ENCODE results near the gene EHMT2.

DNA sequence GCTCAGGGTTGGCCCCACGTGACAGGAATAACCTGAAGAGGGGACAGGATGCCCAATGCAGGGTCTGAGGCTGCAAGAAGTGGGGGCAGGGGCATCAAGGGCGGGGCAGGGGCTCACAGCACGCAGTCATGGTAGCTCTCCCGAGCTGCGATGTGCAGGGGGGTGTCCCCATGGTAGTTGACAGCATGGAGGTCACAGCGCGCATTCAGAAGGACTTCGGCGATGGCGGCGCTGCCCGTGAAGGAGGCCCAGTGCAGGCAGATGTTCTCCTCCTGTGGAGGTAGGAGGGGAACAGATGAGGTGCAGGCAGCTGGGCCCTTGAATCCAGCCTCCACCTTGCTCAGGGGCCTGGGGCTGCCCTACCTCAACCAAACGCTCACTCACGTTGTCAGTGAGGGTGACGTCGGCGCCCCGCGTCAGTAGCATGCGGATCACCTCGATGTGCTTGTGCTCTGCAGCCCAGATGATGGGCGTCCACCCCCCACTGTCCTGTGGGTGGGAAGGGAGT lies 12.9 kb downstream of the EHMT2 start:
- no peak for TF ChIP-seq ZNF202 (tag by site-specific recombination; IDR thresholded peaks at IDR 0.05; ENCODE audit: borderline replicate concordance)
- TF ChIP-seq, protein P1, sequence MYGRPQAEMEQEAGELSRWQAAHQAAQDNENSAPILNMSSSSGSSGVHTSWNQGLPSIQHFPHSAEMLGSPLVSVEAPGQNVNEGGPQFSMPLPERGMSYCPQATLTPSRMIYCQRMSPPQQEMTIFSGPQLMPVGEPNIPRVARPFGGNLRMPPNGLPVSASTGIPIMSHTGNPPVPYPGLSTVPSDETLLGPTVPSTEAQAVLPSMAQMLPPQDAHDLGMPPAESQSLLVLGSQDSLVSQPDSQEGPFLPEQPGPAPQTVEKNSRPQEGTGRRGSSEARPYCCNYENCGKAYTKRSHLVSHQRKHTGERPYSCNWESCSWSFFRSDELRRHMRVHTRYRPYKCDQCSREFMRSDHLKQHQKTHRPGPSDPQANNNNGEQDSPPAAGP (tag by site-specific recombination; IDR thresholded peaks at IDR 0.05): no peak
